Measurements from ENCODE around the gene LTBP3.

The LTBP3 gene

GRCh38 chr11:65558002-65558929 lies at the start of gene LTBP3:
Gene LTBP3 (minus strand): TSS chr11:65558359. CDS start chr11:65557959, 400 bp downstream.
- peak; percentile 65 for DNase-seq

GRCh38 chr11:65606876-65607613 lies 48.9 kb upstream of the LTBP3 start:
- no peak for DNase-seq

GRCh38 chr11:65604258-65604657 lies 46.1 kb upstream of the LTBP3 start:
- no peak for DNase-seq

- no peak for DNase-seq
These were observed 41.7 kb upstream of the LTBP3 start for GRCh38 chr11:65599955-65600246.

GRCh38 chr11:65599216-65599954 lies 41.2 kb upstream of the LTBP3 start:
- DNase-seq, result no peak

GRCh38 chr11:65598258-65598699 lies 40.1 kb upstream of the LTBP3 start:
- no peak for DNase-seq

- no peak for DNase-seq
These were observed 38.4 kb upstream of the LTBP3 start for GRCh38 chr11:65596520-65596919.

GRCh38 chr11:65595543-65596281 lies 37.6 kb upstream of the LTBP3 start, which contains the start of gene KCNK7:
Gene KCNK7 (minus strand): TSS chr11:65595800. CDS start chr11:65595772, 28 bp downstream.
- no peak for DNase-seq

- no peak for DNase-seq
These were observed 37.0 kb upstream of the LTBP3 start for GRCh38 chr11:65595131-65595530.

GRCh38 chr11:65593518-65594414 lies 35.6 kb upstream of the LTBP3 start:
- DNase-seq, result peak; percentile 5

- peak; percentile 70 for DNase-seq
These were observed 34.8 kb upstream of the LTBP3 start for GRCh38 chr11:65592858-65593517.

- DNase-seq, result peak; percentile 54
These were observed 34.0 kb upstream of the LTBP3 start for GRCh38 chr11:65591939-65592857.

- peak; percentile 54 for DNase-seq
These were observed 32.1 kb upstream of the LTBP3 start for GRCh38 chr11:65590240-65590738.

- no peak for DNase-seq
These were observed 31.5 kb upstream of the LTBP3 start for GRCh38 chr11:65589444-65590239.

- DNase-seq, result no peak
These were observed 30.3 kb upstream of the LTBP3 start for GRCh38 chr11:65588199-65589054.

GRCh38 chr11:65586676-65587075 lies 28.5 kb upstream of the LTBP3 start:
- no peak for DNase-seq

GRCh38 chr11:65586247-65586630 lies 28.1 kb upstream of the LTBP3 start:
- no peak for DNase-seq
